ENCODE results near the gene C11orf21. TPM values are rescaled to one million over a fixed set of nuclear protein-coding genes. Genes with fewer than 3 reads are reported as not detected.

Gene C11orf21
- total RNA-seq, 1 donor from 2014 or later = 12.1 TPM

DNA sequence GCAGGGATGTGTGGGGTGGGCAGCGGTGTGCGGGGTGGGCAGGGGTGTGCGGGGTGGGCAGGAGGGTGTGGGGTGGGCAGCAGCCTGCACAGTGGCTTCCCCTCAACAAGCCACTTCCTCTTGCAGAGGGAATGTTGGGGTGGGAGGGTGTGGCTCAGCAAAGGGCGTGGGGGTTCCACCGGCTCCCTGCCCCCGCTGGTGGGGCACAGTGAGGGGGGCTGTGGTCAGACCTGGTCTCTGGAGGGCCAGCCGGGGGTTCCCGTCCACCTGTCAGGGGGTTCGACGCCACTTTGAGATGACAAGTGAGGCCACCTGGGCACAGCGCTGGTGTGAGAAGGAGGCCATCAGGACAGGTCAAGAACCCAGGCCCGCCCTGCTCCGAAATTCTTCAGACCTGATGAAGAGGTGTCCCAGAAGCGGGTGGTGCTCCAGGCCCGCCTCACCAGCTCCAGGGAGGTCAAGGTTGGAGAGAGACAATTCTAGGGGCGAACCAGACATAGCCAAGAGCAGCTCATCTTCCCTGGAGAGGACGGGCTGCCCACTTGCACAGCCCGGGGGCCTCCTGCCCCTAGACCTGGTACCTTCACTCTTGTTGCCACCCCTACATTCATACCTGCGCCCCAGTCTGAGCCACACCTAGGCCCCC lies 1.3 kb downstream of the C11orf21 start:
- peak overlapping the region; percentile 47 for H3K4me3 ChIP-seq
- no peaks in the 10 kb centered on the region for H3K36me3 ChIP-seq
- H3K9me3 ChIP-seq = no peaks in the 10 kb centered on the region
- peak overlapping the region; percentile 78 for H3K27ac ChIP-seq
- no peak for DNase-seq
- ATAC-seq = no peak
- peaks cover 37% of the 10 kb centered on the region for H3K4me1 ChIP-seq
- intact Hi-C loops (cut with DNase I) = loop anchor here (10.0 kb wide), 1 partner anchor 124 kb away; no protein-coding TSS in a partner anchor
- TF ChIP-seq, protein P1, sequence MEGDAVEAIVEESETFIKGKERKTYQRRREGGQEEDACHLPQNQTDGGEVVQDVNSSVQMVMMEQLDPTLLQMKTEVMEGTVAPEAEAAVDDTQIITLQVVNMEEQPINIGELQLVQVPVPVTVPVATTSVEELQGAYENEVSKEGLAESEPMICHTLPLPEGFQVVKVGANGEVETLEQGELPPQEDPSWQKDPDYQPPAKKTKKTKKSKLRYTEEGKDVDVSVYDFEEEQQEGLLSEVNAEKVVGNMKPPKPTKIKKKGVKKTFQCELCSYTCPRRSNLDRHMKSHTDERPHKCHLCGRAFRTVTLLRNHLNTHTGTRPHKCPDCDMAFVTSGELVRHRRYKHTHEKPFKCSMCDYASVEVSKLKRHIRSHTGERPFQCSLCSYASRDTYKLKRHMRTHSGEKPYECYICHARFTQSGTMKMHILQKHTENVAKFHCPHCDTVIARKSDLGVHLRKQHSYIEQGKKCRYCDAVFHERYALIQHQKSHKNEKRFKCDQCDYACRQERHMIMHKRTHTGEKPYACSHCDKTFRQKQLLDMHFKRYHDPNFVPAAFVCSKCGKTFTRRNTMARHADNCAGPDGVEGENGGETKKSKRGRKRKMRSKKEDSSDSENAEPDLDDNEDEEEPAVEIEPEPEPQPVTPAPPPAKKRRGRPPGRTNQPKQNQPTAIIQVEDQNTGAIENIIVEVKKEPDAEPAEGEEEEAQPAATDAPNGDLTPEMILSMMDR (IDR thresholded peaks at IDR 0.05) = no peak
- no peaks in the 10 kb centered on the region for H3K27me3 ChIP-seq (ENCODE audit: low read depth)

DNA sequence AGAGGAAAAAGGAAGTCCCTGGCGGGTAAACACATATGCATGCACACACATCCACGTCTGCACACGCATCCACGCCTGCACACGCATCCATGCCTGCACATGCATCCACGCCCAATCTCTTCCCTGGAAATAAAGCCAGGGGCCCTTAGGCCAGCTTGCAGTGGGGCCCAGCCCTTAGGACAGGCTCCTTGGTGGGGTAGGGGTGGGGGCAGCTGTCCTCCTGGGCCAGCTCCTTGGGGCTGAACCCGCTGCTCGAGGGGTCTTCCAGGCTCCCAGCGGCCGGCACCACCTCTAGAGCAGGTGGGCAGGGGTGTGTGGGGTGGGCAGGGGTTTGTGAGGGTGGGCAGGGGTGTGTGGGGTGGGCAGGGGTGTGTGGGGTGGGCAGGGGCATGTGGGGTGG lies 1.9 kb downstream of the C11orf21 start:
- DNase-seq = no peak
- Histone ChIP-seq H3K27ac (no peak overlapping the region), H3K4me3 (no peak overlapping the region), H3K27me3 (ENCODE audit: low read depth) (no peaks in the 10 kb centered on the region), H3K9me3 (no peaks in the 10 kb centered on the region), H3K36me3 (no peaks in the 10 kb centered on the region), H3K4me1 (peaks cover 30% of the 10 kb centered on the region)
- TF ChIP-seq, protein P1 (IDR thresholded peaks at IDR 0.05) = no peak
- intact Hi-C loops (cut with DNase I) = loop anchor here (10.0 kb wide), 1 partner anchor 125 kb away; no protein-coding TSS in a partner anchor
- no peak for ATAC-seq

DNA sequence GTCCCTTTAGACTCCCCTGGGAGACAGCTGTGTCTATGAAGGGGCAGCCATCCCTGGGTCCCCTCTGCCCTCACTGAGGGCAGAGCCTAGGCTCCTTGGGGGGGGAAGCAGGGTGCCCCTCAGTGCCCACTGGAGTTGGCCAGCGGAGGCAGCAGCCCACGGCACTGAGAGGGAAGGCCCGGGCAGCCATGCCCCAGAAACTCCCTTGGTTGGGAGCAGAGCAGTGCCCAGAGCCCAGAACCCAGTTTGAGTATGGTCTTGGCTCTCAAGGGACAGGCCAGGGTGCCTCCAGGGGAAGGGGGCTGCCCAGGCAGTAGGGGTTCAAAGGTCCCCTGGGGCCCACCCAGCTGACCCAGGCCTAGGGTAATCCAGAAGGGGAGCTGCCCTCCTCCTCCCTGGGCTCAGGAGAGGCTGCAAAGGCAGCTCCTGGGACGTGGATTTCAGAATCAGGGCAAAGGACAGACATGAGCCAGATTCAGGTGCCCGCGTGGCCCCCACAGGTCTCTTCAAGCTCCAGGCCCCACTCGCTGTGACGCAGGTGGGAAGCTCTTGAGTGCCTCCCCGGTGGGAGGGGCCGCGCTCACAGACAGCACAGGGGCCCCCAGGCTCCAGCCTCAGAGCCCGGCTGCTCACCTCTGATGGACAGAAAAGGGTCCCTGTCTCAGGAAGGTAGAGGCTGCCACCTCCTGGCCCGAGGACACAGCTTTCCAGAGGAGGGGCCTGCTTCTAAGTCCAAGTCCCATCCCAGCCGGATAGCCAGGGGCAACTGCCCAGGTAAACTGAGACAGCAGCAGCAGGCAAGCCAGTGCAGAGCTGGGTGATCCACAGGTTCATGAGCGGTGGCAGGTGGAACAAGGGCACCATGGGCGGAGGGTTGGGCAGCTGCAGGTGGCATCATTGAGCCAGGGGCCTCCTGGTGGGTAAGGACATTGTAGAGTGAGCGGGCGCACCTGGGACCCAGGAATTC lies 2.6 kb downstream of the C11orf21 start:
- intact Hi-C loops (cut with DNase I) = no loop called here
- TF ChIP-seq, protein P1 (IDR thresholded peaks at IDR 0.05) = peak; percentile 39
- ATAC-seq (peak in 1 of 2 donors; percentile 23), DNase-seq (peak; percentile 49)
- H3K4me1 ChIP-seq = peaks cover 23% of the 10 kb centered on the region
- no peak overlapping the region for H3K27ac ChIP-seq
- H3K27me3 ChIP-seq (ENCODE audit: low read depth) = no peaks in the 10 kb centered on the region
- no peaks in the 10 kb centered on the region for H3K9me3 ChIP-seq
- H3K36me3 ChIP-seq = no peaks in the 10 kb centered on the region
- no peak overlapping the region for H3K4me3 ChIP-seq

DNA sequence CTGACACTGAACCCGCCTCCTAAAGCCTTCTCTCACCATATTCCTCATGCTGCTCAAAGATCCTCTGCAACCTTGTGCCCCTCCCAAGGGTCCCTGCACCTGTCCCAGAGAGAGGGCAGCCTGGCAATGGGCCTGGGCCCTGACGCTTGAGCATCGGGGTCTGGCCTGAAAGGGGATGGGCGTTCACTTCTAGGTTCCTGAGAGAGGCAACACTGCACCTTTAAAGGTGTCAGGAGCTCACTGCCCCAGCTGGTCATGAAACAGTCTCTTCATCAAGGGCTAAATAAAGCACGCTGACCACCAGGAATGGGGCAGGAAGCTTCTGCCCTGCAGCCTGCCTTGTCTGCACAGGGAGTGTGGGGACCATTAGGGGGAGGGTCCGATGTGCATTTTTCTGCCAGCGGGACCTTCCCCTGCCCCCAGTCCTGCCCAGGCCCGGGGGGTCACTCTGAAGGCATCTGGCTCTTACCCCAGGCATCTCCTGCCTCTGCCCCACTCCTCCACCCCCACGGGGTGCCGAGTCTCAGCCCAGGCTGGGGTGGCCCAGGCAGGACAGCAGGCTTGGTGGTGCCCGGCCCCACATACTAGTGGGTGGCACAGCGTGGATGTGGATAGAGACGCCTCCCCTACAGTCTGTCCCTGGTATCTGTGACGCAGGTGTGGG lies 3.5 kb downstream of the C11orf21 start:
- ATAC-seq = no peak
- Histone ChIP-seq H3K36me3 (no peaks in the 10 kb centered on the region), H3K27ac (no peak overlapping the region), H3K4me1 (peaks cover 15% of the 10 kb centered on the region), H3K27me3 (ENCODE audit: low read depth) (no peaks in the 10 kb centered on the region), H3K4me3 (no peak overlapping the region), H3K9me3 (no peaks in the 10 kb centered on the region)
- intact Hi-C loops (cut with DNase I) = no loop called here
- TF ChIP-seq, protein P1 (IDR thresholded peaks at IDR 0.05) = no peak
- DNase-seq = no peak

DNA sequence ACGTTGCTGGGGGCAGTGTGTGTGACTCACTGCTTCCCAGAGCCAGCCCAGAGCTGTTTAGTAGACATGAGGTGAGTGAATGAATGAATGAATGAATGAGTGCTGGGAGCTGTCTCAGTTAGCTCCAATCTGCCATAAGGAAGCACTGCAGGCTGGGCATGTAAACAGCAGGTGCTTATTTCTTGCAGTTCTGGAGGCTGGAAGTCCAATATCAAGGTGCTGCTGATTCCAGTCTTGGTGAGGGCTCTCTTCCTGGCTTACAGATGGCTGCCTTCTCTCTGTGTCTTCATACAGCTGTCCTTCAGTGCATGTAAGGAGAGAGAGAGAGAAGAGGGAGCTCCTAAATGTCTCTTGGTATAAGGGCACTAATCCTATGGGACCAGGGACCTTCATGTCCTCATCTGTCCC lies 4.1 kb downstream of the C11orf21 start:
- DNase-seq (no peak), ATAC-seq (no peak)
- intact Hi-C loops (cut with DNase I) = no loop called here
- Histone ChIP-seq H3K36me3 (no peaks in the 10 kb centered on the region), H3K27me3 (ENCODE audit: low read depth) (no peaks in the 10 kb centered on the region), H3K9me3 (no peaks in the 10 kb centered on the region), H3K4me3 (no peak overlapping the region), H3K27ac (no peak overlapping the region), H3K4me1 (peaks cover 9% of the 10 kb centered on the region)
- TF ChIP-seq, protein P1 (IDR thresholded peaks at IDR 0.05) = no peak

Data from lower lobe of right lung (tissue), 2 donors.